Measurements from ENCODE around the gene TRABD2B. TPM values are rescaled to one million over a fixed set of nuclear protein-coding genes. Genes with fewer than 3 reads are reported as not detected.

The TRABD2B gene
- total RNA-seq, 1 donor from 2014 or later: 6.2 TPM

GRCh38 chr1:47830021-47830420, 167.2 kb downstream of the TRABD2B start:
- no peak for TF ChIP-seq CTCF (IDR thresholded peaks at IDR 0.05; ENCODE audit: unreplicated experiment)
- Mint-ChIP-seq H3K36me3 (peaks cover under 1% of the 10 kb centered on the region), H3K27ac (no peak overlapping the region), H3K4me1 (peaks cover 30% of the 10 kb centered on the region), H3K4me3 (no peak overlapping the region), H3K9me3 (peaks cover 4% of the 10 kb centered on the region), H3K27me3 (ENCODE audit: low read depth) (peaks cover 6% of the 10 kb centered on the region)
- no peak for DNase-seq (ENCODE audit: low spot score in 2 of 2, unreplicated experiment in 2 of 2)

- H3K27me3 Mint-ChIP-seq (ENCODE audit: low read depth): peaks cover 6% of the 10 kb centered on the region
- H3K4me1 Mint-ChIP-seq: peaks cover 30% of the 10 kb centered on the region
- no peaks in the 10 kb centered on the region for H3K9me3 Mint-ChIP-seq
- H3K36me3 Mint-ChIP-seq: no peaks in the 10 kb centered on the region
- DNase-seq (ENCODE audit: low spot score in 2 of 2, unreplicated experiment in 2 of 2): no peak
- TF ChIP-seq CTCF (IDR thresholded peaks at IDR 0.05; ENCODE audit: unreplicated experiment): no peak
- no peak overlapping the region for H3K4me3 Mint-ChIP-seq
- H3K27ac Mint-ChIP-seq: no peak overlapping the region
Observed at GRCh38 chr1:47828978-47829377, 168.2 kb downstream of the TRABD2B start.

GRCh38 chr1:47827109-47827508, 170.1 kb downstream of the TRABD2B start:
- no peak overlapping the region for H3K4me3 Mint-ChIP-seq
- DNase-seq (ENCODE audit: low spot score in 2 of 2, unreplicated experiment in 2 of 2): no peak
- no peak for TF ChIP-seq CTCF (IDR thresholded peaks at IDR 0.05; ENCODE audit: unreplicated experiment)
- peaks cover 6% of the 10 kb centered on the region for H3K27me3 Mint-ChIP-seq (ENCODE audit: low read depth)
- H3K9me3 Mint-ChIP-seq: no peaks in the 10 kb centered on the region
- peaks cover 38% of the 10 kb centered on the region for H3K4me1 Mint-ChIP-seq
- H3K36me3 Mint-ChIP-seq: no peaks in the 10 kb centered on the region
- no peak overlapping the region for H3K27ac Mint-ChIP-seq

GRCh38 chr1:47824716-47825115, 172.5 kb downstream of the TRABD2B start:
- no peak for DNase-seq (ENCODE audit: low spot score in 2 of 2, unreplicated experiment in 2 of 2)
- peaks cover 20% of the 10 kb centered on the region for H3K4me1 Mint-ChIP-seq
- no peaks in the 10 kb centered on the region for H3K9me3 Mint-ChIP-seq
- no peak overlapping the region for H3K27ac Mint-ChIP-seq
- no peak overlapping the region for H3K4me3 Mint-ChIP-seq
- TF ChIP-seq CTCF (IDR thresholded peaks at IDR 0.05; ENCODE audit: unreplicated experiment): no peak
- H3K36me3 Mint-ChIP-seq: no peaks in the 10 kb centered on the region
- H3K27me3 Mint-ChIP-seq (ENCODE audit: low read depth): peaks cover 3% of the 10 kb centered on the region

GRCh38 chr1:47824297-47824696, 172.9 kb downstream of the TRABD2B start:
- no peak for DNase-seq (ENCODE audit: low spot score in 2 of 2, unreplicated experiment in 2 of 2)
- no peak for TF ChIP-seq CTCF (IDR thresholded peaks at IDR 0.05; ENCODE audit: unreplicated experiment)
- H3K9me3 Mint-ChIP-seq: no peaks in the 10 kb centered on the region
- H3K27ac Mint-ChIP-seq: no peak overlapping the region
- H3K27me3 Mint-ChIP-seq (ENCODE audit: low read depth): peaks cover under 1% of the 10 kb centered on the region
- H3K4me1 Mint-ChIP-seq: peaks cover 16% of the 10 kb centered on the region
- no peak overlapping the region for H3K4me3 Mint-ChIP-seq
- H3K36me3 Mint-ChIP-seq: no peaks in the 10 kb centered on the region

All from mesothelial cell of epicardium (in vitro differentiated cells).